ENCODE data around the gene EHD2. TPM values are rescaled to one million over a fixed set of nuclear protein-coding genes. Genes with fewer than 3 reads are reported as not detected.

Gene EHD2
- polyA plus RNA-seq, 1 donor from 2014 or later: not detected

DNA sequence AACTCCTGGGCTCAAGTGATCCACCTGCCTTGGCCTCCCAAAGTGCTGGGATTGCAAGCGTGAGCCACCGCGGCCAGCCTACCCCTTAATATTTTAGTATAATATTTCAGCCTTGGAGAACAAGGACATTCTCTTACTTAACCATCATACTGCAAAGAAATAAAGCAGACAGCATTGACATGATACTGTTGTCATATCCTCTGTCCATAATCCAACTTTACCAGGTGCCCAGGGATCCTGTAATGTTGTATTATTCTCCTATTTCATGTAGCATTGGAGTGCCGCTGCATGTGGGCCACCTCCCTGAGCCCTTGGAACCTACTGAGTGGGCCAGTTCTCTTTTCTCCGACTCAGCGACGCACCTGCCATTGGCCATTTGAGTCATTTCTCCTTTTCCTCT lies 21.4 kb upstream of the EHD2 start:
- H3K9me3 ChIP-seq (ENCODE audit: low read length): no peaks in the 10 kb centered on the region
- no peaks in the 10 kb centered on the region for H3K36me3 ChIP-seq (ENCODE audit: insufficient read depth, low read length)
- H4K20me1 ChIP-seq (ENCODE audit: insufficient read depth): no peaks in the 10 kb centered on the region
- no peak overlapping the region for H3K9ac ChIP-seq (ENCODE audit: low read length)
- no peaks in the 10 kb centered on the region for H3K27me3 ChIP-seq (ENCODE audit: insufficient read depth, low read depth, low read length)
- no peak overlapping the region for H2AFZ ChIP-seq (ENCODE audit: low read depth, low read length)
- no peak overlapping the region for H3K4me2 ChIP-seq (ENCODE audit: low read length)
- H3K4me3 ChIP-seq (ENCODE audit: low read length): no peak overlapping the region
- H3K27ac ChIP-seq (ENCODE audit: low read length): no peak overlapping the region
- no peaks in the 10 kb centered on the region for H3F3A ChIP-seq (ENCODE audit: insufficient read depth, low read length, poor library complexity, severe bottlenecking)
- peaks cover 3% of the 10 kb centered on the region for H3K79me2 ChIP-seq (replicated peaks; ENCODE audit: insufficient read depth, low read length)
- TF ChIP-seq MXI1 (conservative IDR thresholded peaks at IDR 0.05; ENCODE audit: poor library complexity, severe bottlenecking) (no peak), REST (IDR thresholded peaks at IDR 0.05; ENCODE audit: borderline replicate concordance) (no peak), EP300 (conservative IDR thresholded peaks at IDR 0.05; ENCODE audit: poor library complexity, severe bottlenecking) (no peak), TAF1 (IDR thresholded peaks at IDR 0.05; ENCODE audit: low read depth) (no peak), RAD21 (conservative IDR thresholded peaks at IDR 0.05) (no peak), POLR2AphosphoS5 (IDR thresholded peaks at IDR 0.05) (no peak), EZH2 (IDR thresholded peaks at IDR 0.05; ENCODE audit: borderline replicate concordance, insufficient read depth, low read length, poor library complexity, severe bottlenecking) (no peak)
- TF ChIP-seq, protein P1, sequence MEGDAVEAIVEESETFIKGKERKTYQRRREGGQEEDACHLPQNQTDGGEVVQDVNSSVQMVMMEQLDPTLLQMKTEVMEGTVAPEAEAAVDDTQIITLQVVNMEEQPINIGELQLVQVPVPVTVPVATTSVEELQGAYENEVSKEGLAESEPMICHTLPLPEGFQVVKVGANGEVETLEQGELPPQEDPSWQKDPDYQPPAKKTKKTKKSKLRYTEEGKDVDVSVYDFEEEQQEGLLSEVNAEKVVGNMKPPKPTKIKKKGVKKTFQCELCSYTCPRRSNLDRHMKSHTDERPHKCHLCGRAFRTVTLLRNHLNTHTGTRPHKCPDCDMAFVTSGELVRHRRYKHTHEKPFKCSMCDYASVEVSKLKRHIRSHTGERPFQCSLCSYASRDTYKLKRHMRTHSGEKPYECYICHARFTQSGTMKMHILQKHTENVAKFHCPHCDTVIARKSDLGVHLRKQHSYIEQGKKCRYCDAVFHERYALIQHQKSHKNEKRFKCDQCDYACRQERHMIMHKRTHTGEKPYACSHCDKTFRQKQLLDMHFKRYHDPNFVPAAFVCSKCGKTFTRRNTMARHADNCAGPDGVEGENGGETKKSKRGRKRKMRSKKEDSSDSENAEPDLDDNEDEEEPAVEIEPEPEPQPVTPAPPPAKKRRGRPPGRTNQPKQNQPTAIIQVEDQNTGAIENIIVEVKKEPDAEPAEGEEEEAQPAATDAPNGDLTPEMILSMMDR (IDR thresholded peaks at IDR 0.05; ENCODE audit: poor library complexity, severe bottlenecking): no peak
- no peaks in the 10 kb centered on the region for H3K9me2 ChIP-seq (ENCODE audit: insufficient read depth, low read length)

GRCh38 chr19:47693489-47693888 lies 19.7 kb upstream of the EHD2 start:
- Histone ChIP-seq H3K9ac (ENCODE audit: low read length) (no peak overlapping the region), H3F3A (ENCODE audit: insufficient read depth, low read length, poor library complexity, severe bottlenecking) (no peaks in the 10 kb centered on the region), H3K27ac (ENCODE audit: low read length) (no peak overlapping the region), H3K9me2 (ENCODE audit: insufficient read depth, low read length) (no peaks in the 10 kb centered on the region), H3K9me3 (ENCODE audit: low read length) (no peaks in the 10 kb centered on the region), H3K4me2 (ENCODE audit: low read length) (no peak overlapping the region), H3K4me3 (ENCODE audit: low read length) (no peak overlapping the region), H4K20me1 (ENCODE audit: insufficient read depth) (no peaks in the 10 kb centered on the region), H3K79me2 (replicated peaks; ENCODE audit: insufficient read depth, low read length) (no peaks in the 10 kb centered on the region), H3K36me3 (ENCODE audit: insufficient read depth, low read length) (no peaks in the 10 kb centered on the region), H2AFZ (ENCODE audit: low read depth, low read length) (no peak overlapping the region), H3K27me3 (ENCODE audit: insufficient read depth, low read depth, low read length) (no peaks in the 10 kb centered on the region)
- TF ChIP-seq POLR2AphosphoS5 (IDR thresholded peaks at IDR 0.05) (no peak), EZH2 (IDR thresholded peaks at IDR 0.05; ENCODE audit: borderline replicate concordance, insufficient read depth, low read length, poor library complexity, severe bottlenecking) (no peak), TAF1 (IDR thresholded peaks at IDR 0.05; ENCODE audit: low read depth) (no peak), EP300 (conservative IDR thresholded peaks at IDR 0.05; ENCODE audit: poor library complexity, severe bottlenecking) (no peak), MXI1 (conservative IDR thresholded peaks at IDR 0.05; ENCODE audit: poor library complexity, severe bottlenecking) (no peak), RAD21 (conservative IDR thresholded peaks at IDR 0.05) (no peak), SMC3 (conservative IDR thresholded peaks at IDR 0.05; ENCODE audit: poor library complexity) (no peak), REST (IDR thresholded peaks at IDR 0.05; ENCODE audit: borderline replicate concordance) (no peak)
- TF ChIP-seq, protein P1 (IDR thresholded peaks at IDR 0.05; ENCODE audit: poor library complexity, severe bottlenecking): no peak

Measured in neural cell (in vitro differentiated cells).